HG03575 (cell line): ENCODE results near the gene BACE1.
"Not testable (repeated sequence)": the region's sequence is repeated elsewhere in the genome, so short reads cannot be mapped to it uniquely, and the experiment has no call there.

ENCODE experiments used
- ATAC-seq: cut with Tn5 transposase; IDR thresholded peaks from one replicate; pipeline ENCODE4 v1.9.1; 2021; ENCODE audit not compliant: unreplicated experiment, insufficient number of reproducible peaks, low FRiP score; ENCODE audit errors: extremely low read depth

The BACE1 gene

DNA sequence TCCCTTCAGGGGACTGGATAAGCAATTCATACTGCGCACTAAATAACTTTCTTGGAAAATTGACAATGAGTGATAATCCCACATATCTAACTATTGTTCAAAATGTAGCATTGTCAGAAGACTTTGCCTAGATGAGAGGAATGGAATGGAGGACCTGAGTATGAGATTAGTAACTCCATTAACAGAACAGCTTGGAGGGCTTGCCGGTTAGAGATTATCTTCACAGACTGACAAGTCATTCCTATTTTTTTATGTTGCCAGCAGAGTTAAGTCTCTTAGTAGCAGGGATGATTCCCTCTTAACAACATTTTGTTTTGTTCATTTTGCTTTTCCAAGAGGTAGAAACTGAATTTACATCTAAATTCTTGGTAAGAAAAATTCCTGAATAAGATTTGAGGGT is 32.0 kb downstream of the BACE1 start:
- ATAC-seq, result no peak

DNA sequence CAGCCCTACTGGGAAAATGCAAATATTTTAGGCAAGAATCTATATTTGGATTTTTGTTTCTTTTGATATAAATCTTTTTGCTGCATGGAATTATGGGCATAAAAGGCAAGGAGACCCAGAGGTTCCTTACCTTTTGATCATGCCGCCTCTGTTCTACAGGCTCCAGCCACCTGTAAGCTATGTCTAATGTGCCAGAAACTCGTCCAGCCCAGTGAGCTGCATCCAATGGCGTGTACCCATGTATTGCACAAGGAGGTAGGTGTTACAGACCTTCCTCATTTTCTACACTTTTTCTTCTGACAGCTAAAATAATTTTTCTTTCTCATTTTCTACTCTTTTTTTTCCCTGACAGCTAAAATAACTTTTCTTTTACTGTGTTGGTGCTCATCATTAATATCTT is 33.1 kb downstream of the BACE1 start:
- no peak for ATAC-seq

DNA sequence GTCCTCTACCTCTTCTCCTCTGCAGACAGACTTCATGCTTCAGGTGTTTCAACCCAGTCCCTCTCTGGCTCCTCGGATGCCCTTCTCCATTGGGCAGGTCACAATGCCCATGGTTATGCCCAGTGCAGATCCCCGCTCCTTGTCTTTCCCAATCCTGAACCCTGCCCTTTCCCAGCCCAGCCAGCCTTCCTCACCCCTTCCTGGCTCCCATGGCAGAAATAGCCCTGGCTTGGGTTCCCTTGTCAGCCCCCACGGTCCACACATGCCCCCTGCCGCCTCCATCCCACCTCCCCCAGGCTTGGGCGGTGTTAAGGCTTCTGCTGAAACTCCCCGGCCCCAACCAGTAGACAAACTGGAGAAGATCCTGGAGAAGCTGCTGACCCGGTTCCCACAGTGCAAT is 34.2 kb downstream of the BACE1 start:
- no peak for ATAC-seq

DNA sequence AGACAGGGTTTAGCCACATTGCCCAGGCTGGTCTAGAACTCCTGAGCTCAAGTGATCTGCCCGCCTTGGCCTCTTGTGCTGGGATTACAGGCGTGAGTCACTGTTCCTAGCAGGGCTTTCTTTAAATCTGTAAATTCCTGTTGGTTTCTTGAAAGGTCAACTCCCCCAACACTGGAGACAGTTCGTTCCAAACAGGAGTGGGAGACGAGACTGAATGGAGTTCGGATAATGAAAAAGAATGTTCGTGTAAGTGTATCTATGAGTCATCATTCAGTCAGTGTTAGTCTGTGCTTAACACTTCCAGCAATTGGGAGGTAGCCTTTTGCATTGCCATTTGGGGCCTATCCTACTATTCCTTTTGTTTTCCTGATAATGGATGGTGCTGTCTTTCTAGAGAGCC is 34.9 kb downstream of the BACE1 start:
- ATAC-seq, result no peak

DNA sequence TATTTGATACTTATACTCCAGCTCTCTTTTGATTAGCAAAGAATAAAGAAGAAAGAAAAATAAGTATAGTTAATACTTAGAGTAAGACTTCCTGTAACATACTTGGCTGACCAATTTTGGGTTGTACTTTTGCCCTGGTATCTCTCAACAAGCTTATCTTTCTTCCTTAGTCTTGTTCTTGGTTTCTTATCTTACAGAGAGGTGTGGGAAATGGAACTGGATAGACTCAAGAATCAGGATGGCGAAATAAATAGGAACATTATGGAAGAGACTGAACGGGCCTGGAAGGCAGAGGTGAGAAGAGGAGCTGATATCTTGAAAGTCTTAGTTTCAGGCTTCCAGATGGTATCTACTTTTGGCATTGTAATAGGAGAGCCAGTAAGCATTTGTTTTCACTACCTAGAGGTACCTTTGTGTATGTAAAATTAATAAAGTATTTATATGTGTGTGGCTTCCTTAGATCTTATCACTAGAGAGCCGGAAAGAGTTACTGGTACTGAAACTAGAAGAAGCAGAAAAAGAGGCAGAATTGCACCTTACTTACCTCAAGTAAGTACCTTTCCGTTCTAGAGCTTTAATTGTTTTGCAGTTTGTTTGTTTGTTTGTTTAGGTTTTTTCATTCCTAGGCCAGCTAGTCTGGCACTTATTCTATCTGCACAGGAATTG is 36.2 kb downstream of the BACE1 start:
- no peak for ATAC-seq

DNA sequence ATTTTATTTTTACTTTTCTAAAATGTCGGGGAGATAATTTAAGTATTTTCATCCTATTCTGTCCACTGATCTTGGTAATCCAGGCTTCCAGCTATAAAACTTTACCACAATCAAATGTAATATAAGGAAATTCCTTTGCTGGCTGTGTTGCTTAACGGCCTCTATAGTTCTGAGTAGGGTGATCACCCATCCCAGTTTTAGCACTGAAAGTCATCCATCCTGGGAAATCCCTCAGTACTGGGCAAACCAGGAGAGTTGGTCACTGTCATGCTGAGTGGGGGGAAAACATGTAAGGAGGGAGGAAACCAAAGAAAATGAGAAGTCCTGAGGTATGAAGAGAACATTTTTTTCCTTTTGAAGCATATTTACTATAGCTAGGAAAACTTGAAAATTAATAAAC is 37.7 kb downstream of the BACE1 start:
- no peak for ATAC-seq

DNA sequence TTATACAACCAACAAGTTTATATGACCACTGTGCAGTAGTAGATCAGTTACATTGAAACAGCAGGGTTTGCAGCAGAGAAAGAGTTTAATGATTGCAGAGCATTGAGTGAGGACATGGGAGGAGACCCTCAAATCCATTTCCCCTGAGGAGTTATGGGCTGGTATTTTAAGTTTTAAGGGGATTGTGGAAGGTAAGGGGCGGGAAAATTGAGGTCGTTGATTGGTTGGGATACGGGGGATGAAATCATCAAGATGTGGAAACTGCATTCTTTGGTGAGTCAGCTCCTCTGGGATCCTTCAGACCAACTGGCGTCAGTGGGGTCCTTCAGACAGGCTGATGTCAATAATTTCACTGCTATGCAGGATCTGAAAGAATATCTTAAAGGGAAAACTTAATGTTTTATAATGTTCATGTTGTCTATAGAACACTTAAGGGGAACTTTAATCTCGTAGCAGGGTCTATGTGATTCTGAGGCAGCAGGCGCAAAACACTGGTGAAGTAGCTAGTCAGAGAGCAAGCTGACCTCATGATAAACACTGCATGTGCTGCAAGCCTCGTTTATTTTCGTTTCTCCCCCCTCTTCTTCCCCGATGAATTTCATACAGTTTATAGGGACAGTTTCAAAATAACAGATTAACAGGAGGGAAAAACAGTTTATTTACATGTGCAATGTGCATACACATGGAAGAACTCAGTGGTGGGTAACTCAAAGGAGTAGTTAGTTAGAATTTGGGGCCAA is 42.3 kb downstream of the BACE1 start:
- ATAC-seq, result no peak

DNA sequence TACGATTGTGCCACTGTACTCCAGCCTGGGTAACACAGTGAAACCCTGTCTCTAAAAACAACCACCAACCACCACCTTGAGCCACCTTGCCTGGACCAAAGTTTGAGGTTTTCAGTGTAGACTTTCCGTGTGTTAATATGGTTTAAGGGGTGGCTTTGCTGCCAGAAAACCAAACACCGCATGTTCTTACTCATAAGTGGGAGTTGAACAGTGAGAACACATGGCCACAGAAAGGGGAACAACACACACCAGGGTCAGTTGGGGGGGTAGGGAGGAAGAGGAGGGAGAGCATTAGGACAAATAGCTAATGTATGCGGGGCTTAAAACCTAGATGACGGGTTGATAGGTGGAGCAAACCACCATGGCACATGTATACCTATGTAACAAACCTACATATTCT is 43.9 kb downstream of the BACE1 start:
- ATAC-seq, result not testable (repeated sequence)

DNA sequence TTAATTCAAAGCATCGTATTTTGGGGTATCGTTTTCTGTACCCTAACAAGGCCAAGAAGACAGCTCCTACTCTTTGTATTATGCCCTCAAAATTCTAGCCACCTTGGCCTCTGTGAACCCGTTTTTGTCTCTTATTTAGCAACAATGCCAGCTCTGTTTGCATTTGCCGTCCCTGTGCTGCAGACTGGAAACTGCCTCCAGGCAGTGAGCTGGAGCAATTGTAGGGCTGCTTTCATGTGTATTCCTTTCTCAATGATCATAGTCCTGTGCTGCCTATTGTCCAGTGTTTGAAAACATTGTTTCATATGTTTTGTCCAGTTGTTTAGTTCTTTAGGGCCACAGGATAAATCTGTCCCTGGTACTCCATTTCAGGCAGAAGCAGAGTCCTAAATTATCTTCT is 44.8 kb downstream of the BACE1 start:
- no peak for ATAC-seq

DNA sequence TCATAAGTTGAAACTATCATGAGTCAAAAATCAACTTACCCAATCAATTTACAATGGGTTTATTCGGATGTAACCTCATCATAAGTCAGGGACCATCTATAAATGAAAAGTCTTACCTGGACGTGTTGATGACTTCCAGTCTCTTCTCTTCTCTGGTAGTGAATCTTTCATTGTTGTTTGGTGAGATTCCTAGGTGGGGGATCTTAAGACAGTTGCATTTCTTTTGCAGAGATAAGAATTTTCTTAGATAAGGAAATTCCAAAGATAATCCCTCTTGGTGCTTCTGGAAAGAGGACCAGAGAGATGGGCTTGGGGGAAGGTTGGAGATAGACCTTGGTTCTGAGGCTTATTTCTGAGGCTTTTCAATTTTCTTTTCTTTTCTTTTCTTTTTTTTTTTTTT is 46.2 kb downstream of the BACE1 start:
- no peak for ATAC-seq

DNA sequence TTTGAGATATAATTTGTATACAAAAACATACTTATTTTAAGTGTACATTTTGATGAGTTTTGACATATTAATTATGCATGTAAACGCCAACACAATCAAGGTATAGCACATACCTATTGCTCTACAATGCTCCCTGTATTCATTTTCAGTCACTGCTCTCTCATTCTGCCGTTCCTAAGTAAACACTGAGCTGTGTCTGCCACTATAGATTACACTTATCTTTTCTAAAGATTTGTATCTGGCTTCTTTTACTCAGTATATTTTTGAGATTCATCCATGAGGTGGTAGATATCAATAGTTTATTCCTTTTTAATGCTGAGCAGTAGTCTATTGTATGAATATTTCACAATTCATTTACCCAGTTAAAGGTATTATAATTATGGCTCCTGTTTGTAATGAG is 50.3 kb downstream of the BACE1 start:
- ATAC-seq, result no peak

DNA sequence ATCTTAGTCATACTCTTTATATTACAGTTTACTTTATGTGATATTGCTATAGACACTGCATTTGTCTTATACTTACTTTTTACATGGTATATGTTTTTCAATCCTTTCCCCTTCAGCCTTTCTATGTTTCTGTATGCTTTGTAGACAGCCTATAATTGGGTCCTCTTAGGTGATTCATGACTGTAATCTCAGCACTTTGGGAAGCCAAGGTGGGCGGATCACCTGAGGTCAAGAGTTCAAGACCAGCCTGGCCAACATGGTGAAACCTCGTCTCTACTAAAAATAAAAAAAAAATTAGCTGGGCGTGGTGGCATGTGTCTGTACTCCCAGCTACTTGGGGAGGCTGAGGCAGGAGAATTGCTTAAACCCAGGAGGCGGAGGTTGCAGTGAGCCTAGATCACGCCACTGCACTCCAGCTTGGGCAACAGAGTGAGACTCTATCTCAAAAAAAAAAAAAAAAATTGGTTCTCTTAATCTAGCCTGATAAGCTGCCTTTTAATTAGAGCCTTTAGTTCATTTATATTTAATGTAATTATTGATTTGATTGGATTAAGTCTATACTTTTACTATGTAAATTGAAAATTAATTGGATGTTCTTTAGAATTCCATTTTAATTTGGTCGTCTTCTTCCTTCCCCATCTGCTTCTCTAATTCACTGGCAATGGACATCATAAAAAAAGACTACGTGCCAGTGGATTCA is 51.3 kb downstream of the BACE1 start:
- not testable (repeated sequence) for ATAC-seq

DNA sequence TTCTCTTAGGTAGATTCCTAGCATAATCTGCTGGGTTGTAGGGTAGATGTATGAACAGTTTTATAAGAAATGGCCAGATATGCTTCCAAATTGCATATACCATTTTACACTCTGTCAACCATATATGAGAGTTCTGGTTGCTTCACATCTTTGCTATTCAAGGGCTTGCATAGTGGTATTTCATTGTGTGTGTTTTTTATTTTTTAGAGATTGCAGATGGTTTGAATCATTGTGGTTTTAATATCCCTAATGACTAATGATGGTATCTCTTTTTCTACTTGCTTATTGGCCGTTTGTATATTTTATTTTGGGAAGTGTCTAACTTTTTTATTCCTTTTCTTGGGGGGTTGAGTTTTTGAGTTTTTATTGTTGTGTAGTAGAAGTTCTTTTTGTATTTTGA is 56.6 kb downstream of the BACE1 start:
- ATAC-seq, result no peak

DNA sequence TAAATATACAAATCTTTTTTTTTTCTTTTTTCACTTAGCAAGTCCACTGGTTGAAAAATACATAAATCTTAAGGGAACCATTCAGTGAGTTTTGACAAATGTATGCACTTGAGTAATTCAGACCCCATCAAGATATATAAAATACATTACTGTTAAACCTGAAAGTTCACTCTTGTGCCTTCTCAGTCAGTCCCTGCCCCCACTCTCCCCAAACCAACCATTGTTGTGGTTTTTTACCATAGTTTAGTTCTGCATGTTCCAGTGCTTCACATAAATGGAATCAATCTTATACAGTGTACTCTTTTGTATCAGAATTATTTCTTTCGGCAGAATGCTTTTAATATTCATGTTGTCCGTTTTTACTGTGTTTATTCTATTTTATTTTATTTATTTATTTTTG is 57.5 kb downstream of the BACE1 start:
- no peak for ATAC-seq

DNA sequence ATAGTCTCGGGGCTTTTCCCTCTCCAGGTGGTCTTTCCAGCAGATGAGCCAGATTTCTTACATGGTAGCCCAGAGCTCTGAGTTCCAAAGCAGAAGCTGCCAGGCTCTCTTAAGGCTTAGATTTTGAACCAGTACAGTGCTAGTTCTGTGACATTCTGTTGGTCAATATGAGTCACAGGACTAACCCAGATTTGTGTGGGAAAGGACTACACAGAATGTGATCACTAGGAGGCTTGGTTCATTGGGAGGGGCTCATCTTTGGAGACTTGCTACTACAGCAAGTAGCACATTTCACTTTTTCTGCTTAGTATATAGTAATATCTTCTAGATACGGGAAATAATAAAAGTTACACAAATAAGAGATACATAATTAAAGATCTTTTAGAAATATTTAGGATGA is 59.5 kb downstream of the BACE1 start:
- ATAC-seq, result no peak

DNA sequence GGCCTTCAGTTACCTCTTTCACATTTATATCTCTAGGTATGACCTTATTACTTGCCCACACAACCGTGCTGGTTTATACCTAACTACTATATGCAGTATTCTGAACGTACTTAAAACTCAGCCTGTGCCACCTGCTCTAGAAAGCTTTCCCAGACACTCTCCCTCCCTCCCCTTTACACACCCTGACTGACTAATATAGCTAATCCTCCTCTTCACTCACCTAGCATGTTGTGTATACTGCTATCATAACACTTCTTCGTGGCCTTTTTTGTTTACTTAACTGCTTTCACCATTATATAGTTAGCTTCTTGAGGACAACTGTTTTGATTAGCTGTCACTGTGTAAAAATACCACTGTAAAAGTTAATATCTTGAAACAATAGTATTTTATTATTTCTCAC is 60.1 kb downstream of the BACE1 start:
- no peak for ATAC-seq

DNA sequence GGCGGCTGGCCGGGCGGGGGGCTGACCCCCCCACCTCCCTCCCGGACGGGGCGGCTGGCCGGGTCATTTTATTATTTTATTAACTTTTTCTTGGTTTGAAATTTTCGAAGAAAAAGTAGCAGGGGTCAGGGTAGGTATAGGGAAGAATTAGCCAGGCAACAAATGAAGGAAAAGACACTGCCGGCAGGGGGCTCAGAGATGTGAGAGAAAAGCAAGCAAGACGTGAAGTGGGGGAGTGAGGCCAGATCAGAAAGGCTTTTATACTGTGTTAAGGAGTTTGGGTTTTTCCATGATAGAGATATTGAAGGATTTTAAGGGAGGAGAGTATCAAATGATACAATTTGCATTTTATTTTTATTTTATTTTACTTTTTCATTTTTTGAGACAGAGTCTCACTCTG is 64.5 kb downstream of the BACE1 start:
- ATAC-seq, result no peak

DNA sequence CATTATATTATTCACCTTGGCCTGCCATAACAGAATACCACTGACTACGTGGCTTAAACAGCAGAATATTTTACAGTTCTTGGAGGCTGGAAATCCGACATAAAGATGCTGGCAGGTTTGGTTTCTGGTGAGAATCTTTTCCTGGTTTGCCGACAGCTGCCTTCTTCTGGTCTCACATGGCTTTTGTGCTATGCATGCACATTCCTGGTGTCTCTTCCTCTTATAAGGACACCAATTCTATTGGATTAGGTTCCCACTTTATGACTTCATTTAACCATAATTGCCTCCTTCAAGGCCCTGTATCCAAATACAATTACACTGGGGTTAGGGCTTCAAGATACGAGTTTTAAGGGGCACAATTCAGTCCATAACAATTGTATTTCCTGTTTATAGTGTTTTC is 66.5 kb downstream of the BACE1 start:
- no peak for ATAC-seq

DNA sequence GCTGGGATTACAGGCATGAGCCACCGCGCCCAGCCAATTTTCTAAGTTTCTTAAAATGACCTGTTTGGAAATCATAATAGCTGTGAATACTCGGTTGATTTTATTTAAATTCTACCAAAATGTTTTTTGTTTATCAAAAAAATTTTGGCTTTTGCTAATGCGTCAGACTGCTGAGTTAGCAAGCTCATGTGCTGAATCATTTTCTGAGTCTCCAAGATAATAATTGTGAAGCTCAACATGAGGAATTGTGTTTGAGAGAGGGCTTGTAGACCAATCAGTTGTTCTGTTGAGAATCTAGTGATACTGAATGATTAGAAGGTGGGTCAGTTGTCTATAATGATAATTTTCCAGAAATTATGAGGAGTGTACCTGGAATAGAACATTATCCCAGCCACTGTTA is 67.7 kb downstream of the BACE1 start:
- ATAC-seq, result no peak

DNA sequence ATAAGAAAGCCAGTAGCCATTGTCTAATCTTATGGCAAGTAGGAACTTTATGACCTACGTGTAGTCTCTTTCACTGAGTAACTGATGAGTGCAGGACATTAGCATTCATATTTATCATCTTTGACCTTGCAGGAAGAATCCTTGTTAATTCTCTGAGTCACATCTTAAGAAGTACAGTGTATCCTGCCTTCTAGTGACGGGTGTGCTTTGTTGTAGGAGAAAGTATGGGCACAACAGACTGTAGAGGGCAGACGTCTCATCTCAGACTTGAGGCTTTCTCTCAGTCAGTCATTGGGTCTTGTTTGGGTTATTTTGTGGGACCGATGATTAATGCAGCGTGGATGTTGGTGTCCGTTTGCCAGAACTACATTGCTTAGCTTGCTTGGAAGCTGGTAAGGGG is 76.8 kb downstream of the BACE1 start:
- no peak for ATAC-seq
